KOPT-K1 (cell line): ENCODE data around the gene ZNF365.
"Not testable (repeated sequence)": the region's sequence is repeated elsewhere in the genome, so short reads cannot be mapped to it uniquely, and the experiment has no call there.

ENCODE experiments used
- H3K27ac ChIP-seq: fragments of 200-600 bp; sonication (generic); 2 replicates; pipeline ENCODE4 v1.5.1; 2016; ENCODE audit warnings: antibody characterized with exemption, mild to moderate bottlenecking, low read depth, low read length; ENCODE audit not compliant: poor library complexity, severe bottlenecking
- H3K36me3 ChIP-seq: fragments of 200-600 bp; sonication (generic); 2 replicates; pipeline ENCODE4 v1.5.1; 2017; ENCODE audit warnings: antibody characterized with exemption, mild to moderate bottlenecking, low read length, moderate library complexity; ENCODE audit not compliant: insufficient read depth
- H3K9me3 ChIP-seq: fragments of 200-600 bp; sonication (generic); 2 replicates; pipeline ENCODE4 v1.5.1; 2017; ENCODE audit warnings: antibody characterized with exemption, low read length, mild to moderate bottlenecking; ENCODE audit not compliant: insufficient read depth, poor library complexity, severe bottlenecking

The ZNF365 gene

GRCh38 chr10:62386356-62387320 lies 12.5 kb downstream of the ZNF365 start:
- H3K27ac ChIP-seq: no peak overlapping the region
- H3K9me3 ChIP-seq: no peaks in the 10 kb centered on the region
- no peaks in the 10 kb centered on the region for H3K36me3 ChIP-seq

GRCh38 chr10:62388328-62388727 lies 14.2 kb downstream of the ZNF365 start:
- no peaks in the 10 kb centered on the region for H3K36me3 ChIP-seq
- no peaks in the 10 kb centered on the region for H3K9me3 ChIP-seq
- H3K27ac ChIP-seq: no peak overlapping the region

- no peaks in the 10 kb centered on the region for H3K36me3 ChIP-seq
- no peaks in the 10 kb centered on the region for H3K9me3 ChIP-seq
- no peak overlapping the region for H3K27ac ChIP-seq
Observed at GRCh38 chr10:62390497-62391176, 16.5 kb downstream of the ZNF365 start.

- no peak overlapping the region for H3K27ac ChIP-seq
- no peaks in the 10 kb centered on the region for H3K9me3 ChIP-seq
- H3K36me3 ChIP-seq: no peaks in the 10 kb centered on the region
Observed at GRCh38 chr10:62393237-62393636, 19.1 kb downstream of the ZNF365 start.

GRCh38 chr10:62394556-62395018 lies 20.4 kb downstream of the ZNF365 start:
- no peak overlapping the region for H3K27ac ChIP-seq
- no peaks in the 10 kb centered on the region for H3K36me3 ChIP-seq
- H3K9me3 ChIP-seq: no peaks in the 10 kb centered on the region

GRCh38 chr10:62395892-62396291 lies 21.7 kb downstream of the ZNF365 start:
- no peaks in the 10 kb centered on the region for H3K36me3 ChIP-seq
- no peak overlapping the region for H3K27ac ChIP-seq
- H3K9me3 ChIP-seq: no peaks in the 10 kb centered on the region

- Histone ChIP-seq H3K9me3 (no peaks in the 10 kb centered on the region), H3K27ac (no peak overlapping the region), H3K36me3 (no peaks in the 10 kb centered on the region)
Observed at GRCh38 chr10:62396864-62397263, 22.7 kb downstream of the ZNF365 start.

- Histone ChIP-seq H3K27ac (no peak overlapping the region), H3K36me3 (no peaks in the 10 kb centered on the region), H3K9me3 (no peaks in the 10 kb centered on the region)
Observed at GRCh38 chr10:62399211-62399610, 25.0 kb downstream of the ZNF365 start.

- H3K27ac ChIP-seq: no peak overlapping the region
- peaks cover 5% of the 10 kb centered on the region for H3K9me3 ChIP-seq
- H3K36me3 ChIP-seq: no peaks in the 10 kb centered on the region
Observed at GRCh38 chr10:62402508-62402907, 28.3 kb downstream of the ZNF365 start.

GRCh38 chr10:62410528-62410927 lies 36.4 kb downstream of the ZNF365 start:
- not testable (repeated sequence) for H3K36me3 ChIP-seq, H3K27ac ChIP-seq
- peaks cover 33% of the 10 kb centered on the region for H3K9me3 ChIP-seq

- H3K9me3 ChIP-seq: peaks cover 33% of the 10 kb centered on the region
- H3K27ac ChIP-seq, H3K36me3 ChIP-seq: not testable (repeated sequence)
Observed at GRCh38 chr10:62410934-62411333, 36.8 kb downstream of the ZNF365 start.

GRCh38 chr10:62413048-62413447 lies 38.9 kb downstream of the ZNF365 start:
- H3K27ac ChIP-seq: no peak overlapping the region
- no peaks in the 10 kb centered on the region for H3K36me3 ChIP-seq
- peaks cover 23% of the 10 kb centered on the region for H3K9me3 ChIP-seq

GRCh38 chr10:62413652-62414051 lies 39.5 kb downstream of the ZNF365 start:
- no peak overlapping the region for H3K27ac ChIP-seq
- H3K9me3 ChIP-seq: peaks cover 17% of the 10 kb centered on the region
- H3K36me3 ChIP-seq: no peaks in the 10 kb centered on the region

GRCh38 chr10:62414359-62414758 lies 40.2 kb downstream of the ZNF365 start:
- Histone ChIP-seq H3K27ac (no peak overlapping the region), H3K9me3 (peaks cover 17% of the 10 kb centered on the region), H3K36me3 (no peaks in the 10 kb centered on the region)

GRCh38 chr10:62422068-62422590 lies 48.0 kb downstream of the ZNF365 start:
- Histone ChIP-seq H3K27ac (no peak overlapping the region), H3K36me3 (no peaks in the 10 kb centered on the region), H3K9me3 (no peaks in the 10 kb centered on the region)
